Neural cell (in vitro differentiated cells): ENCODE data around the gene PRKAB1. TPM values are rescaled to one million over a fixed set of nuclear protein-coding genes. Genes with fewer than 3 reads are reported as not detected.

Source experiments
- H2AFZ ChIP-seq: fragments of 200-600, 300-800 bp; sonication (generic), shearing (Covaris generic); 2 replicates; pipeline ENCODE4 v1.6.0; 2014; ENCODE audit warnings: low read depth, mild to moderate bottlenecking, antibody characterized with exemption, low read length, moderate library complexity
- H3F3A ChIP-seq: fragments of 200-600 bp; shearing (Covaris generic); 2 replicates; pipeline ENCODE4 v1.6.1; 2016; ENCODE audit warnings: mild to moderate bottlenecking, moderate library complexity, mixed read lengths, antibody characterized with exemption, low read length; ENCODE audit not compliant: insufficient read depth, poor library complexity, severe bottlenecking
- H3K27ac ChIP-seq: fragments of 200-600, 300-800 bp; sonication (generic), shearing (Covaris generic); 2 replicates; pipeline ENCODE4 v1.5.1; 2014; ENCODE audit warnings: mild to moderate bottlenecking, low read length, moderate library complexity
- H3K27me3 ChIP-seq: fragments of 300-800, 200-600 bp; sonication (generic), shearing (Covaris generic); 2 replicates; pipeline ENCODE4 v1.6.0; 2014; ENCODE audit warnings: mild to moderate bottlenecking, low read depth, low read length, moderate library complexity; ENCODE audit not compliant: insufficient read depth
- H3K36me3 ChIP-seq: fragments of 300-800, 200-600 bp; sonication (generic), shearing (Covaris generic); 2 replicates; pipeline ENCODE4 v1.5.1; 2014; ENCODE audit warnings: mild to moderate bottlenecking, antibody characterized with exemption, low read length, moderate library complexity; ENCODE audit not compliant: insufficient read depth
- H3K4me2 ChIP-seq: fragments of 300-800, 200-600 bp; sonication (generic), shearing (Covaris generic); 2 replicates; pipeline ENCODE4 v1.6.0; 2014; ENCODE audit warnings: mild to moderate bottlenecking, low read length
- H3K4me3 ChIP-seq: fragments of 300-800, 200-600 bp; sonication (generic), shearing (Covaris generic); 2 replicates; pipeline ENCODE4 v1.5.1; 2014; ENCODE audit warnings: mild to moderate bottlenecking, low read length, moderate library complexity
- H3K79me2 ChIP-seq: fragments of 200-600 bp; shearing (Covaris generic); replicated peaks from 2 replicates; pipeline ENCODE4 v1.6.0; 2014; ENCODE audit warnings: mild to moderate bottlenecking, low read length, moderate library complexity; ENCODE audit not compliant: insufficient read depth
- H3K9ac ChIP-seq: fragments of 300-800, 200-600 bp; sonication (generic), shearing (Covaris generic); 2 replicates; pipeline ENCODE4 v1.6.1; 2016; ENCODE audit warnings: mild to moderate bottlenecking, low read length, mixed read lengths
- H3K9me2 ChIP-seq: fragments of 200-600 bp; shearing (Covaris generic); 2 replicates; pipeline ENCODE4 v1.6.1; 2016; ENCODE audit warnings: mild to moderate bottlenecking, low read length, mixed read lengths; ENCODE audit not compliant: insufficient read depth
- H3K9me3 ChIP-seq: fragments of 200-600, 300-800 bp; sonication (generic), shearing (Covaris generic); 2 replicates; pipeline ENCODE4 v1.6.1; 2016; ENCODE audit warnings: mild to moderate bottlenecking, mixed run types, low read length, moderate library complexity, mixed read lengths
- H4K20me1 ChIP-seq: fragments of 200-600 bp; shearing (Covaris generic); 2 replicates; pipeline ENCODE4 v1.6.1; 2016; ENCODE audit warnings: mild to moderate bottlenecking, mixed run types; ENCODE audit not compliant: insufficient read depth
- CTCF ChIP-seq: fragments of 450-650 bp; IDR thresholded peaks from 2 replicates; pipeline ENCODE4 v1.5.1; 2014; ENCODE audit warnings: antibody characterized with exemption, mild to moderate bottlenecking, moderate library complexity; ENCODE audit not compliant: poor library complexity, severe bottlenecking
- EP300 ChIP-seq: fragments of 450-650 bp; conservative IDR thresholded peaks from 2 replicates; pipeline ENCODE4 v1.6.1; 2014; ENCODE audit warnings: antibody characterized with exemption, mild to moderate bottlenecking, moderate library complexity; ENCODE audit not compliant: poor library complexity, severe bottlenecking
- EZH2 ChIP-seq: fragments of 200-600, 300-800 bp; shearing (Covaris generic), sonication (generic); IDR thresholded peaks from 2 replicates; pipeline ENCODE4 v1.6.1; 2014; ENCODE audit warnings: antibody characterized with exemption, low read length, borderline replicate concordance, mild to moderate bottlenecking; ENCODE audit not compliant: insufficient read depth, poor library complexity, severe bottlenecking
- MXI1 ChIP-seq: fragments of 450-650 bp; conservative IDR thresholded peaks from 2 replicates; pipeline ENCODE4 v1.6.1; 2014; ENCODE audit warnings: antibody characterized with exemption, mild to moderate bottlenecking; ENCODE audit not compliant: poor library complexity, severe bottlenecking
- POLR2AphosphoS5 ChIP-seq: IDR thresholded peaks from 2 replicates; pipeline ENCODE4 v1.6.1; 2012
- RAD21 ChIP-seq: fragments of 450-650 bp; conservative IDR thresholded peaks from 2 replicates; pipeline ENCODE4 v1.6.1; 2014; ENCODE audit warnings: antibody characterized with exemption, mild to moderate bottlenecking, moderate library complexity
- REST ChIP-seq: IDR thresholded peaks from 2 replicates; pipeline ENCODE4 v1.6.1; 2012; ENCODE audit warnings: borderline replicate concordance
- SMC3 ChIP-seq: fragments of 450-650 bp; conservative IDR thresholded peaks from 2 replicates; pipeline ENCODE4 v1.6.1; 2014; ENCODE audit warnings: antibody characterized with exemption, mild to moderate bottlenecking, moderate library complexity; ENCODE audit not compliant: poor library complexity
- TAF1 ChIP-seq: IDR thresholded peaks from 2 replicates; pipeline ENCODE4 v1.6.1; 2012; ENCODE audit warnings: low read depth
- polyA plus RNA-seq: library from polyadenylated mRNA; depleted of rRNA; stranded (reverse); fragments of >200 nt; gene quantifications from 2 replicates; pipeline ENCODE4 v1.2.3, GENCODE V29; 2014

Gene PRKAB1
- polyA plus RNA-seq, 1 donor from 2014 or later: 38.0 TPM

GRCh38 chr12:119725523-119725922, 57.6 kb downstream of the PRKAB1 start:
- Histone ChIP-seq H3K27ac (no peak overlapping the region), H3K4me3 (no peak overlapping the region), H4K20me1 (no peaks in the 10 kb centered on the region), H2AFZ (no peak overlapping the region), H3K36me3 (no peaks in the 10 kb centered on the region), H3K79me2 (no peaks in the 10 kb centered on the region), H3K9me2 (no peaks in the 10 kb centered on the region), H3K9ac (no peak overlapping the region), H3K9me3 (no peaks in the 10 kb centered on the region), H3K27me3 (no peaks in the 10 kb centered on the region), H3K4me2 (no peak overlapping the region), H3F3A (no peaks in the 10 kb centered on the region)
- TF ChIP-seq MXI1 (no peak), RAD21 (no peak), REST (no peak), TAF1 (no peak), SMC3 (no peak), EP300 (no peak), CTCF (no peak), POLR2AphosphoS5 (no peak), EZH2 (no peak)

- Histone ChIP-seq H3K27ac (no peak overlapping the region), H3K9me3 (no peaks in the 10 kb centered on the region), H4K20me1 (no peaks in the 10 kb centered on the region), H3K4me3 (no peak overlapping the region), H3K27me3 (no peaks in the 10 kb centered on the region), H3K36me3 (no peaks in the 10 kb centered on the region), H3K9me2 (no peaks in the 10 kb centered on the region), H3F3A (no peaks in the 10 kb centered on the region), H2AFZ (no peak overlapping the region), H3K4me2 (no peak overlapping the region), H3K9ac (no peak overlapping the region), H3K79me2 (no peaks in the 10 kb centered on the region)
- TF ChIP-seq REST (no peak), TAF1 (no peak), EZH2 (no peak), CTCF (no peak), POLR2AphosphoS5 (no peak), RAD21 (no peak), MXI1 (no peak), EP300 (no peak), SMC3 (no peak)
These were observed 59.9 kb downstream of the PRKAB1 start for GRCh38 chr12:119727600-119728443.
